GM12875 (cell line): ENCODE data around the gene TET3.

Source experiments
- H3K4me3 ChIP-seq: one replicate; pipeline ENCODE4 v1.5.1; 2011; ENCODE audit warnings: low read depth, low read length, control low read depth
- CTCF ChIP-seq: IDR thresholded peaks from 2 replicates; pipeline ENCODE4 v1.5.1; 2011; ENCODE audit warnings: low read depth, mild to moderate bottlenecking, control low read depth, inconsistent platforms, low read length, moderate library complexity, borderline replicate concordance; ENCODE audit not compliant: insufficient read depth

Gene TET3

GRCh38 chr2:73942664-73943063 lies 42.0 kb upstream of the TET3 start:
- H3K4me3 ChIP-seq: no peak overlapping the region
- no peak for TF ChIP-seq CTCF

GRCh38 chr2:73944714-73945113 lies 40.0 kb upstream of the TET3 start:
- no peak for TF ChIP-seq CTCF

GRCh38 chr2:73946215-73946614 lies 38.5 kb upstream of the TET3 start:
- TF ChIP-seq CTCF: no peak
- no peak overlapping the region for H3K4me3 ChIP-seq

More at GRCh38 chr2:73944714-73945113, 40.0 kb upstream of the TET3 start:
- no peak overlapping the region for H3K4me3 ChIP-seq

- H3K4me3 ChIP-seq: no peak overlapping the region
- TF ChIP-seq CTCF: no peak
Measured at GRCh38 chr2:73946666-73947065, 38.0 kb upstream of the TET3 start.

GRCh38 chr2:73947412-73948018 lies 37.2 kb upstream of the TET3 start:
- no peak overlapping the region for H3K4me3 ChIP-seq
- TF ChIP-seq CTCF: no peak

- H3K4me3 ChIP-seq: no peak overlapping the region
- no peak for TF ChIP-seq CTCF
Measured at GRCh38 chr2:73949802-73950201, 34.9 kb upstream of the TET3 start.
